Natural killer cell (primary cell): ENCODE data around the gene TSFM. TPM values are rescaled to one million over a fixed set of nuclear protein-coding genes. Genes with fewer than 3 reads are reported as not detected.

ENCODE experiments used
- ATAC-seq, 3 donors: fragments of 150-1000 bp in 2 of 3; fragments of 200-7000 bp in 1 of 3; cut with Tn5 transposase; 1 replicate in 1 of 3; 2 replicates in 2 of 3; pipeline ENCODE4 v1.10.0; 2021; ENCODE audit warnings: mild to moderate bottlenecking in 2 of 3, moderate library complexity in 2 of 3
- DNase-seq, 2 donors: peaks; one replicate each; pipeline versions ENCODE4 v3.0.0 to v3.0.0-alpha.2; 2013 to 2021; ENCODE audit warnings: mixed read lengths in 1 of 2
- H3K27ac ChIP-seq: one replicate; pipeline ENCODE4 v1.5.1; 2013; ENCODE audit warnings: mild to moderate bottlenecking, low read length
- H3K27me3 ChIP-seq: one replicate; pipeline ENCODE4 v1.6.1; 2013; ENCODE audit warnings: low read length; ENCODE audit not compliant: control insufficient read depth, insufficient read depth
- H3K36me3 ChIP-seq: one replicate; pipeline ENCODE4 v1.6.1; 2013; ENCODE audit warnings: low read length; ENCODE audit not compliant: control insufficient read depth, insufficient read depth
- H3K4me1 ChIP-seq: one replicate; pipeline ENCODE4 v1.6.1; 2013; ENCODE audit warnings: low read length; ENCODE audit not compliant: control insufficient read depth, insufficient read depth
- H3K4me3 ChIP-seq: one replicate; pipeline ENCODE4 v1.5.1; 2013; ENCODE audit warnings: low read length
- H3K9me3 ChIP-seq: one replicate; pipeline ENCODE4 v1.6.1; 2013; ENCODE audit warnings: low read length; ENCODE audit not compliant: control insufficient read depth, insufficient read depth
- H3K27ac Mint-ChIP-seq, 2 donors: one replicate each; pipeline ENCODE4 v1.8.0; 2022; ENCODE audit warnings: mild to moderate bottlenecking in 2 of 2, mixed read lengths in 2 of 2, moderate library complexity in 1 of 2
- H3K27me3 Mint-ChIP-seq, 2 donors: one replicate each; pipeline ENCODE4 v1.8.0; 2022; ENCODE audit warnings: low read depth in 2 of 2, mixed read lengths in 2 of 2
- H3K36me3 Mint-ChIP-seq: one replicate; pipeline ENCODE4 v1.8.0; 2022; ENCODE audit warnings: mixed read lengths
- H3K4me1 Mint-ChIP-seq, 2 donors: one replicate each; pipeline ENCODE4 v1.8.0; 2022; ENCODE audit warnings: mixed read lengths in 2 of 2
- H3K4me3 Mint-ChIP-seq: one replicate; pipeline ENCODE4 v1.8.0; 2022; ENCODE audit warnings: mild to moderate bottlenecking, moderate library complexity, mixed read lengths
- H3K9me3 Mint-ChIP-seq, 2 donors: one replicate each; pipeline ENCODE4 v1.8.0; 2022; ENCODE audit warnings: mixed read lengths in 2 of 2
- WGBS: methylation state at CpG from one replicate; pipeline ENCODE4 v1.1.7; 2013; ENCODE audit warnings: missing lambda C conversion rate; ENCODE audit not compliant: insufficient coverage; 5-methylcytosine and 5-hydroxymethylcytosine counted together
- intact Hi-C: fragments of 100-400 bp; cut with micrococcal nuclease; formaldehyde crosslinking; loops from one replicate; pipeline ENCODE4 v1.14.2; 2022
- total RNA-seq, 4 donors: library from RNA; stranded (reverse); fragments of 120-200 nt in 1 of 4; gene quantifications; one replicate each; pipeline versions ENCODE4 v1.2.3 to v1.2.4, GENCODE V29; 2013 to 2022
- TF ChIP-seq, protein P1 (sequence below): fragments of 200-600 bp; IDR thresholded peaks from one replicate; pipeline ENCODE4 v1.8.0; 2022; ENCODE audit warnings: antibody characterized with exemption

Gene TSFM
- total RNA-seq, 3 donors from 2014 or later (not counting 1 experiment from before 2014, with no cell fraction given), result 17.6 to 19.7 (median 17.7) TPM

DNA sequence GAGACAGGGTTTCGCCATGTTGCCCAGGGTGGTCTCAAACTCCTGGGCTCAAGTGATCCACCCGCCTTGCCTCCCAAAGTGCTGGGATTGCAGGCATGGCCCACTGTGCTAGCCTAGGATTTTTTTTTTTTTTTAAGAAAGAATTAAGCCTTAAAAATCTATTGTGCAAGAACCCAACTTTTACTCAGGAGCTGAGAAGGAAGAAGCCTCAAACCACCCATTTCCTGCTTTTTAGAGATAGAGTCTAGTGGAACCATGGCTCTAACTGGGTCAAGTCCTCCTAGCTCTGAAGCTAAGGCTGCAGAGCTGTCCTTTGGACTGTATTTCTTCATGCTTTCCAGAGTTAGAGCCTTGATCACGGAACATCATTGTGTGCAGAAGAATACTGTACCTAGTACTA is 1.3 kb upstream of the TSFM start:
- Mint-ChIP-seq H3K4me3 (no peak overlapping the region), H3K4me1 (peaks cover 30 to 32% of the 10 kb centered on the region in 2 donors), H3K36me3 (peaks cover 5% of the 10 kb centered on the region), H3K9me3 (no peaks in the 10 kb centered on the region), H3K27me3 (no peaks in the 10 kb centered on the region), H3K27ac (peak overlapping the region; percentile 90 to 97)
- peaks cover 36% of the 10 kb centered on the region for H3K4me1 ChIP-seq
- H3K9me3 ChIP-seq, result no peaks in the 10 kb centered on the region
- intact Hi-C loops, result loop anchor here (5.0 kb wide), 1 partner anchor 66 kb away; the partner anchor contains the start of gene CTDSP2
- H3K4me3 ChIP-seq, result no peak overlapping the region
- TF ChIP-seq, protein P1, sequence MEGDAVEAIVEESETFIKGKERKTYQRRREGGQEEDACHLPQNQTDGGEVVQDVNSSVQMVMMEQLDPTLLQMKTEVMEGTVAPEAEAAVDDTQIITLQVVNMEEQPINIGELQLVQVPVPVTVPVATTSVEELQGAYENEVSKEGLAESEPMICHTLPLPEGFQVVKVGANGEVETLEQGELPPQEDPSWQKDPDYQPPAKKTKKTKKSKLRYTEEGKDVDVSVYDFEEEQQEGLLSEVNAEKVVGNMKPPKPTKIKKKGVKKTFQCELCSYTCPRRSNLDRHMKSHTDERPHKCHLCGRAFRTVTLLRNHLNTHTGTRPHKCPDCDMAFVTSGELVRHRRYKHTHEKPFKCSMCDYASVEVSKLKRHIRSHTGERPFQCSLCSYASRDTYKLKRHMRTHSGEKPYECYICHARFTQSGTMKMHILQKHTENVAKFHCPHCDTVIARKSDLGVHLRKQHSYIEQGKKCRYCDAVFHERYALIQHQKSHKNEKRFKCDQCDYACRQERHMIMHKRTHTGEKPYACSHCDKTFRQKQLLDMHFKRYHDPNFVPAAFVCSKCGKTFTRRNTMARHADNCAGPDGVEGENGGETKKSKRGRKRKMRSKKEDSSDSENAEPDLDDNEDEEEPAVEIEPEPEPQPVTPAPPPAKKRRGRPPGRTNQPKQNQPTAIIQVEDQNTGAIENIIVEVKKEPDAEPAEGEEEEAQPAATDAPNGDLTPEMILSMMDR, result no peak
- ATAC-seq (no peak), DNase-seq (peak in 1 of 2 donors; percentile 59)
- WGBS, result 88% methylated on average over 3 of the region's 3 CpGs
- H3K36me3 ChIP-seq, result peaks cover 10% of the 10 kb centered on the region
- H3K27me3 ChIP-seq, result no peaks in the 10 kb centered on the region
- H3K27ac ChIP-seq, result peak overlapping the region; percentile 8

DNA sequence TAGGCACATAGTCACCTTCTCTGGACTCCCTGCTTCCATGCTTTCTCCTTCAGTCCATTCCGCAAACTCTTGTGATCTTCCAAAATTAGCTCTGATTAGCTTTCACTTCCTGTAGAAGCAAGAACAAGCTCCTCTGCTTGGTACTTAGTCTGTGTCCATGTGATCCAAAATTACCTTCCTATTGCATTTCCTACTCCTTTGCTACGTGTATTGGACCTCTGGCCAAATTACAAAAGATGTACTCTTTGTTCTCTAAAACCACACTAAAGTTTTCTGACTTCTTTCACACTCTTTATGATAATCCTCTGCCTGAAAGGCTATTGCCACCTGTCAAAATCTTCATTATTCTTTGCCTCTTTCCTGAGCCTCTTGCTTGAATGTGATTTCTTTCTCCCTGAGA is 786 bp upstream of the TSFM start:
- 74% methylated on average over 2 of the region's 2 CpGs for WGBS
- peaks cover 16% of the 10 kb centered on the region for H3K36me3 ChIP-seq
- no peak overlapping the region for H3K4me3 ChIP-seq

DNA sequence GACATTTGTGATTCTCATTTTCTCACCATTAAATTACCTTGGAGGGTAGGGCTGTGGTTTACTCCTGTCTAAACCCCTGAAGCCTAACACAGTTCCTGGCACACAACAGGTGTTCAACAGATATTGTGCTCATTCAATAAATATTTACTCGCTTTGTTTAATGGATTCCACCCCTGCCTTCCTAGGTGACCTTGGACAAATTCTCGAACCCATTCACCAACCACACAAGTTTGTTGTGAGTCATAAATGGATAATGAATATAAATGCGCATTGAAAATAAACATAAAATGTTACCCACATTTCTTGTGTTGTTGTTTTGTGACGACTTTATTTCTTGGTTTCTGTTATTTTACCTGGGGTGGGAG is 362 bp upstream of the TSFM start:
- no peak for ATAC-seq
- no peaks in the 10 kb centered on the region for H3K27me3 Mint-ChIP-seq
- intact Hi-C loops, result loop anchor here (1.0 to 5.0 kb wide), 4 partner anchors 26 to 123 kb away; partner anchors contain the start of genes CDK4 and CTDSP2

More for the DNA sequence above, 786 bp upstream of the TSFM start:
- Mint-ChIP-seq H3K27me3 (no peaks in the 10 kb centered on the region), H3K36me3 (peaks cover 10% of the 10 kb centered on the region), H3K27ac (peak overlapping the region; percentile 90 to 97), H3K4me1 (peaks cover 33 to 34% of the 10 kb centered on the region in 2 donors), H3K9me3 (no peaks in the 10 kb centered on the region), H3K4me3 (peak overlapping the region; percentile 99)
- no peaks in the 10 kb centered on the region for H3K27me3 ChIP-seq
- no peaks in the 10 kb centered on the region for H3K9me3 ChIP-seq
- intact Hi-C loops, result loop anchor here (1.0 to 5.0 kb wide), 4 partner anchors 26 to 124 kb away; partner anchors contain the start of genes CDK4 and CTDSP2
- peak overlapping the region; percentile 16 for H3K27ac ChIP-seq
- peaks cover 36% of the 10 kb centered on the region for H3K4me1 ChIP-seq
- TF ChIP-seq, protein P1, result no peak
- DNase-seq (peak in 1 of 2 donors; percentile 25), ATAC-seq (no peak)

More for the DNA sequence above, 362 bp upstream of the TSFM start:
- H3K4me3 Mint-ChIP-seq, result peak overlapping the region; percentile 99
- no peaks in the 10 kb centered on the region for H3K27me3 ChIP-seq
- peaks cover 36% of the 10 kb centered on the region for H3K4me1 ChIP-seq
- DNase-seq, result no peak
- H3K36me3 Mint-ChIP-seq, result peaks cover 11% of the 10 kb centered on the region
- H3K9me3 Mint-ChIP-seq, result no peaks in the 10 kb centered on the region
- peaks cover 33 to 34% of the 10 kb centered on the region in 2 donors for H3K4me1 Mint-ChIP-seq
- H3K9me3 ChIP-seq, result no peaks in the 10 kb centered on the region
- H3K27ac Mint-ChIP-seq, result peak overlapping the region; percentile 90 to 97
- H3K36me3 ChIP-seq, result peaks cover 20% of the 10 kb centered on the region
- H3K4me3 ChIP-seq, result peak overlapping the region; percentile 86
- H3K27ac ChIP-seq, result peak overlapping the region; percentile 16
- WGBS, result 13% methylated on average over 3 of the region's 4 CpGs
- TF ChIP-seq, protein P1, result no peak
